GM19025 (cell line): ENCODE measurements around the gene DENR.

Experiments used
- ATAC-seq: cut with Tn5 transposase; IDR thresholded peaks from one replicate; pipeline ENCODE4 v1.9.1; 2021; ENCODE audit warnings: mild to moderate bottlenecking, low read depth, moderate library complexity; ENCODE audit not compliant: unreplicated experiment

The DENR gene

DNA sequence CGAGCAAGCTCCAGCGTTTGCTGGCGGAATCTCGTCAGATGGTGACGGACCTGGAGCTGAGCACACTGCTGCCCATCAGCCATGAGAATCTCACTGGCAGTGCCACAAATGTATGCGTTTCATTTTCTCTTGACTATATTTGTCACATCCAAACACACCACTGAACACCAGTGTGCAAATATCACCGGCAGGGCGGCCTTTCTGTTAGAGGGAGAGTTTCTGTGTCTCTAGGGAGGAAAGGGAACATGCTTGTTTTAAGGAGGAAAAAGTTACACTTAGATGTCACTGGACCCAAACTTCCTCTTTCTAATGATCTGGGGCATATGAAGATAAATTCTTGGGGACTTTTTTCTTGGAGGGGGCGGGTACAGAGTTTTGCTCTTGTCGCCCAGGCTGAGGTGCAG is 60.7 kb downstream of the DENR start:
- ATAC-seq: no peak

DNA sequence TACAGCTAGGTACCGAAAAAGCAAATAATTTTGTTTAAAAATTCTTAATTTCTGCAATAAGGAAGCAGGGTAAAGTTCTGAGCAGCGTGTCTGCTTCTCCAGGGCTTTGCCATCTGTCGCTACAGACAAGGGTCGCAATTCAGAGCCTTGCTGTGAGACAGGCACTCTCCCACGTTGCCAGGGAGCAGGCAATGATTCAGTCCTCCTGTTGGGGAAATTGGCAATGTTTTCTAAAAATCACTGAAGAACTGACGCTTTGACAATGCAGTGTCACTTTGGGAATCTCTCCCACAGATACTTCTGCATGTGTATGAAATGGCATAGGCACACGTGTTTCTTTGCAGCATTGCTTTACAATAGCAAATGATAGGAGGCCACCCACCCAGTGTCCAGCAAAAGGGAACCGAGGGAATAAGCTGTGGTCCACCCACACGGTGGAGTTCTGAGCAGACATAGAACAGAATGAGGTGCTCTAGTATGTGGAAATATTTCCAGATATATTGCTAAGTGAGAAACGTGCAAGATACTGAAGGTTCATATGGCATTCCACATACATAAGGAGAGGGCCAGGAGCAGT is 66.7 kb downstream of the DENR start:
- ATAC-seq: no peak

DNA sequence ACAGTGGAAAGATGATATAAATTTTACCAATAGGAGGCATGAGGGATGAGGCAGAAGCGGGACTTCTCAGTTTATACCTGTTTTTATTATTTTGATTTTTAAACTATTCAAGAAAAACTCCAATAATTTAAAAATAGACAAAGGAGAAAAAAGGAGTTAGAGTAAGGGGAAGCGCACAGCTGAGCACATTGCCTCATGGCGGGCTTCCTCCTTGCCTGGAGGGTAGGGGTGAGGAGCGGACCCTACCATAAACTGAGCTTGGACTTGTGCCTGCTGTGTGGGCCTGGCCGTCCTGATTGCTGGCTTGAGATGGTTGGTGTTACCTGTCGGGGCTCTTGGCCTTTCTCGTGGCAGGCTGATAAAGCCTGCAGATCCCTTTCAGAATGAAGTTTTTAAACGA is 67.5 kb downstream of the DENR start:
- no peak for ATAC-seq
